K562 (cell line): Measurements from ENCODE around the gene MYRIP. TPM values are rescaled to one million over a fixed set of nuclear protein-coding genes. Genes with fewer than 3 reads are reported as not detected.

ENCODE experiments used
- E2F8 ChIP-seq: fragments of 450-650 bp; IDR thresholded peaks from 2 replicates; pipeline ENCODE4 v1.7.1; 2018; ENCODE audit warnings: mild to moderate bottlenecking, low read depth; ENCODE audit not compliant: partially characterized antibody
- FOXK2 ChIP-seq, 2 experiments: fragments of 450-650 bp; IDR thresholded peaks in 1 of 2; conservative IDR thresholded peaks in 1 of 2; 2 replicates each; pipeline ENCODE4 v1.6.1; 2016; ENCODE audit warnings: low read depth in 2 of 2, mild to moderate bottlenecking in 1 of 2
- FUS ChIP-seq: fragments of 200-400 bp; formaldehyde crosslinking; optimal IDR thresholded peaks from 2 replicates; pipeline ENCODE3; 2017; ENCODE audit warnings: low read depth, low read length
- JUN ChIP-seq, 2 experiments: sonication (generic) in 1 of 2; formaldehyde crosslinking in 1 of 2; IDR thresholded peaks; 2 replicates each; pipeline versions ENCODE4 v1.6.1 to v1.8.0; 2012 to 2022; ENCODE audit warnings: borderline replicate concordance in 2 of 2, mild to moderate bottlenecking in 2 of 2, improper control_type of control experiment in 1 of 2, low read depth in 1 of 2, low read length in 1 of 2, missing genetic modification reagents in 1 of 2
- MBD2 ChIP-seq: sonication (generic); IDR thresholded peaks from 2 replicates; pipeline ENCODE4 v1.6.1; 2016; ENCODE audit warnings: low read depth, borderline replicate concordance
- NR2C2 ChIP-seq, 2 experiments: fragments of 200-800 bp in 1 of 2; sonication (Bioruptor generic) in 1 of 2; sonication (generic) in 1 of 2; formaldehyde crosslinking in 1 of 2; IDR thresholded peaks; 2 replicates each; pipeline versions ENCODE4 v1.6.1 to v1.8.0; 2016 to 2022; ENCODE audit warnings: mild to moderate bottlenecking in 1 of 2, missing compliant biosample characterization in 1 of 2, missing genetic modification characterization in 1 of 2, missing genetic modification reagents in 1 of 2
- PCBP2 ChIP-seq: fragments of 200-400 bp; formaldehyde crosslinking; IDR thresholded peaks from 2 replicates; pipeline ENCODE4 v1.6.1; 2018; ENCODE audit warnings: low read length, low read depth, mild to moderate bottlenecking, moderate library complexity; ENCODE audit not compliant: poor library complexity, severe bottlenecking
- POLR2AphosphoS2 ChIP-seq: IDR thresholded peaks from 2 replicates; pipeline ENCODE4 v1.6.1; 2012; ENCODE audit warnings: low read length, improper control_type of control experiment
- RCOR1 ChIP-seq, 2 experiments: IDR thresholded peaks; 2 replicates each; pipeline ENCODE4 v1.6.1; 2012; ENCODE audit warnings: low read depth in 2 of 2, low read length in 2 of 2, borderline replicate concordance in 1 of 2, improper control_type of control experiment in 1 of 2
- SMAD4 ChIP-seq: fragments of 250-450 bp; sonication (Bioruptor Pico); conservative IDR thresholded peaks from 2 replicates; pipeline ENCODE4 v1.8.0; 2021; ENCODE audit warnings: inconsistent platforms, mild to moderate bottlenecking, moderate library complexity
- TAF9B ChIP-seq: fragments of 450-650 bp; IDR thresholded peaks from 2 replicates; pipeline ENCODE4 v1.6.1; 2018; ENCODE audit warnings: mild to moderate bottlenecking; ENCODE audit not compliant: partially characterized antibody
- TBL1XR1 ChIP-seq, 2 experiments: IDR thresholded peaks; 2 replicates each; pipeline ENCODE4 v1.6.1; 2012; ENCODE audit warnings: improper control_type of control experiment in 2 of 2, low read length in 2 of 2, mild to moderate bottlenecking in 1 of 2
- TFE3 ChIP-seq: fragments of 450-650 bp; formaldehyde crosslinking; IDR thresholded peaks from 2 replicates; pipeline ENCODE4 v1.4.0; 2020; ENCODE audit warnings: mild to moderate bottlenecking, mixed read lengths
- ZNF134 ChIP-seq: fragments of 250-450 bp; sonication (Bioruptor Pico); conservative IDR thresholded peaks from 2 replicates; pipeline ENCODE4 v1.4.0; 2020
- ZNF143 ChIP-seq: sonication (generic); formaldehyde crosslinking; IDR thresholded peaks from 2 replicates; pipeline ENCODE4 v1.9.0; 2022; ENCODE audit warnings: mild to moderate bottlenecking, missing genetic modification reagents
- ZNF3 ChIP-seq: fragments of 250-450 bp; sonication (Bioruptor Pico); IDR thresholded peaks from 2 replicates; pipeline ENCODE4 v1.5.0; 2021; ENCODE audit warnings: mild to moderate bottlenecking, moderate library complexity
- ZNF507 ChIP-seq: conservative IDR thresholded peaks from 2 replicates; pipeline ENCODE4 v1.6.1; 2017; ENCODE audit warnings: missing genetic modification characterization, missing compliant biosample characterization
- polyA plus RNA-seq, 8 experiments: library from polyadenylated mRNA; depleted of rRNA in 4 of 8; stranded (reverse) in 5 of 8; unstranded in 3 of 8; fragments of >200 nt; fragmentation: Nextera tagmentation in 2 of 8; fragmentation: Illumina TruSeq in 1 of 8; extraction: Ambion mirVana in 2 of 8; extraction: Trizol in 1 of 8; gene quantifications; 2 replicates each; pipeline versions ENCODE4 v1.2.1 to v1.2.3, GENCODE V29; 2011 to 2014; ENCODE audit warnings: inconsistent platforms in 1 of 8, missing spikeins in 1 of 8
- total RNA-seq, 7 experiments: library from RNA; depleted of rRNA in 6 of 7; stranded (reverse); fragments of >200 nt in 6 of 7; fragmentation: Illumina TruSeq in 2 of 7; extraction: Trizol in 2 of 7; gene quantifications; 2 replicates each; pipeline versions ENCODE4 v1.2.1 to v1.2.3, GENCODE V29; 2011 to 2021; ENCODE audit warnings: low replicate concordance in 1 of 7

The MYRIP gene
- total and polyA plus RNA-seq, 9 of the 15 experiments (the other 6 are each of a cell fraction or from before 2014, with no cell fraction given): 0.03 to 0.12 TPM; not detected in 7

DNA sequence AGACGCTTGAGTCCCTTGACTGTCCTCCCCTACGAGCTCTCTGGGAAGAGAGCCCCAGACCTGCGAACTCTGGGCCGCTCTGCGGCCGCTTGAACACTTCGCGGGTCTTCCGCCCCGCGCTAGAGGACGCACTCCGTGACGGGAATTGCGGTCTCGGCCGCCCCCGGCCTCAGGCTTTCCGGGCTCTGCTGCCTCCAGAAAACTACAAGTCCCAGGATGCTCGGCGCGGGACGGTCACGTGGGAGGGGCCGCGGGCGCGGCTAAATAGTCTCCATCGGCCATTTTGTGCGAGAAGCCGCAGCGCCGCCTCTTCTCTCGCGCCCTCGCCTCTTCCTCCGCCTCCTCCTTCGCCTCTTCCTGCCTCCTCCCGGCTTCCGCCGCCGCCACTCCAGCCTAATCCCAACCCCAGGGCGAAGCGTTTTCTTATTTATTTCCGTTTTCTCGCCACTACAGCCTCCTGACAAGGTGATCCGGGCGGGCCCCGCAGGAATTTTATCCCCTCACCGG, 500.1 kb downstream of the MYRIP start, which contains the start of gene EIF1B (continued):
- TF ChIP-seq MBD2: peak; percentile 79
- no peak for TF ChIP-seq ZNF3 (CRISPR knock-in tag)
- peak; percentile 86 for TF ChIP-seq NR2C2 (CRISPR knock-in tag; IDR thresholded peaks at IDR 0.05)
- TF ChIP-seq NR2C2 (tag; IDR thresholded peaks at IDR 0.05): peak; percentile 97
- TF ChIP-seq E2F8: peak; percentile 85
- peak; percentile 78 for TF ChIP-seq TAF9B
- no peak for TF ChIP-seq ZNF507 (tag)
- TF ChIP-seq TBL1XR1 (IDR thresholded peaks at IDR 0.05; ENCODE audit: low read length in 2 of 2): peak; percentile 69 to 72; a peak in 2 of 4 replicates
- peak; percentile 97 for TF ChIP-seq TFE3 (CRISPR knock-in tag)
- no peak for TF ChIP-seq PCBP2
- peak in 1 of 2 experiments; percentile 74 for TF ChIP-seq FOXK2 (conservative IDR thresholded peaks at IDR 0.05 in 1 of 2, IDR thresholded peaks at IDR 0.05 in 1 of 2; ENCODE audit: low read depth in 2 of 2)
- peak; percentile 84 for TF ChIP-seq SMAD4 (CRISPR knock-in tag)
- peak; percentile 63; the same call in 1 of the 2 replicates for TF ChIP-seq POLR2AphosphoS2
- peak; percentile 97 for TF ChIP-seq ZNF143 (CRISPR knock-in tag)
- peak; percentile 27 to 70; a peak in 3 of 4 replicates for TF ChIP-seq RCOR1 (IDR thresholded peaks at IDR 0.05; ENCODE audit: borderline replicate concordance in 1 of 2, low read depth in 2 of 2, low read length in 2 of 2)
- TF ChIP-seq ZNF134 (CRISPR knock-in tag): no peak
- TF ChIP-seq FUS: no peak
- peak; percentile 8; the same call in 1 of the 2 replicates for TF ChIP-seq JUN (IDR thresholded peaks at IDR 0.05; ENCODE audit: borderline replicate concordance, low read depth, low read length)
- TF ChIP-seq JUN (CRISPR knock-in tag; IDR thresholded peaks at IDR 0.05; ENCODE audit: borderline replicate concordance): no peak
